HEK293 (cell line): ENCODE measurements around the gene ZNF550.
"Not testable (repeated sequence)": the region's sequence is repeated elsewhere in the genome, so short reads cannot be mapped to it uniquely, and the experiment has no call there.

Experiments used
- CTCF ChIA-PET: fragments of 350-600 bp; formaldehyde crosslinking; extraction: SDS; loops from one replicate; lab custom pipeline; 2021; ENCODE audit warnings: antibody characterized with exemption; lab: Yijun Ruan, JAX
- POLR2A ChIA-PET: fragments of 300-600 bp; formaldehyde crosslinking; extraction: SDS; loops from one replicate; lab custom pipeline; 2020; ENCODE audit warnings: antibody characterized with exemption, inconsistent platforms; lab: Yijun Ruan, JAX
- H3K27ac ChIP-seq: fragments of 200-500 bp; sonication (Bioruptor generic); 2 replicates; pipeline ENCODE4 v1.5.1; 2014; ENCODE audit warnings: low read depth, low read length, control low read depth, inconsistent platforms; ENCODE audit errors: extremely low read depth
- H3K36me3 ChIP-seq, 2 experiments: fragments of 200-500 bp in 1 of 2; sonication (Bioruptor generic) in 1 of 2; 1 replicate in 1 of 2; 2 replicates in 1 of 2; pipeline ENCODE4 v1.5.1; 2014 to 2017; ENCODE audit warnings: inconsistent platforms in 2 of 2, low read length in 2 of 2; ENCODE audit not compliant: control insufficient read depth in 2 of 2, insufficient read depth in 1 of 2
- H3K4me1 ChIP-seq: fragments of 200-500 bp; sonication (Bioruptor generic); 2 replicates; pipeline ENCODE4 v1.5.1; 2014; ENCODE audit warnings: mild to moderate bottlenecking, low read length, inconsistent platforms; ENCODE audit not compliant: control insufficient read depth, insufficient read depth
- H3K4me3 ChIP-seq: 2 replicates; pipeline ENCODE4 v1.5.1; 2011; ENCODE audit warnings: low read depth, mild to moderate bottlenecking, control low read depth, low read length, moderate library complexity
- H3K9me3 ChIP-seq: fragments of 200-500 bp; sonication (Bioruptor generic); 2 replicates; pipeline ENCODE4 v1.5.1; 2014; ENCODE audit warnings: low read depth, low read length, inconsistent platforms; ENCODE audit not compliant: control insufficient read depth, insufficient read depth
- KLF8 ChIP-seq: fragments of 450-650 bp; formaldehyde crosslinking; IDR thresholded peaks from 2 replicates; pipeline ENCODE4 v1.5.1; 2016; ENCODE audit warnings: missing biosample characterization, missing genetic modification characterization
- PRDM10 ChIP-seq: fragments of 450-650 bp; formaldehyde crosslinking; IDR thresholded peaks from 2 replicates; pipeline ENCODE4 v1.5.1; 2016; ENCODE audit warnings: missing biosample characterization, missing genetic modification characterization
- SP2 ChIP-seq: fragments of 450-650 bp; formaldehyde crosslinking; IDR thresholded peaks from 2 replicates; pipeline ENCODE4 v1.5.1; 2016; ENCODE audit warnings: missing biosample characterization, missing genetic modification characterization
- SP3 ChIP-seq: fragments of 450-650 bp; formaldehyde crosslinking; IDR thresholded peaks from 2 replicates; pipeline ENCODE4 v1.5.1; 2016; ENCODE audit warnings: missing biosample characterization, missing genetic modification characterization
- YY1 ChIP-seq: fragments of 450-650 bp; formaldehyde crosslinking; IDR thresholded peaks from 2 replicates; pipeline ENCODE4 v1.5.1; 2018; ENCODE audit warnings: missing biosample characterization, missing genetic modification characterization
- YY2 ChIP-seq: fragments of 450-650 bp; formaldehyde crosslinking; IDR thresholded peaks from 2 replicates; pipeline ENCODE4 v1.5.1; 2016; ENCODE audit warnings: missing biosample characterization, missing genetic modification characterization
- ZBTB11 ChIP-seq: fragments of 450-650 bp; formaldehyde crosslinking; conservative IDR thresholded peaks from 2 replicates; pipeline ENCODE4 v1.5.1; 2016; ENCODE audit warnings: low read depth, missing biosample characterization, missing genetic modification characterization
- ZBTB17 ChIP-seq: fragments of 450-650 bp; formaldehyde crosslinking; IDR thresholded peaks from 2 replicates; pipeline ENCODE4 v1.5.1; 2016; ENCODE audit warnings: missing biosample characterization, missing genetic modification characterization
- ZBTB20 ChIP-seq: fragments of 450-650 bp; formaldehyde crosslinking; IDR thresholded peaks from 2 replicates; pipeline ENCODE4 v1.5.1; 2016; ENCODE audit warnings: missing biosample characterization, missing genetic modification characterization
- ZBTB26 ChIP-seq: fragments of 450-650 bp; formaldehyde crosslinking; optimal IDR thresholded peaks from 2 replicates; pipeline ENCODE3; 2016; ENCODE audit warnings: missing biosample characterization, mild to moderate bottlenecking, missing genetic modification characterization
- ZBTB6 ChIP-seq: fragments of 450-650 bp; formaldehyde crosslinking; IDR thresholded peaks from 2 replicates; pipeline ENCODE4 v1.5.1; 2017; ENCODE audit warnings: missing biosample characterization, missing genetic modification characterization
- ZEB2 ChIP-seq: fragments of 450-650 bp; formaldehyde crosslinking; IDR thresholded peaks from 2 replicates; pipeline ENCODE4 v1.5.1; 2016; ENCODE audit warnings: missing biosample characterization, missing genetic modification characterization
- ZNF366 ChIP-seq: fragments of 450-650 bp; formaldehyde crosslinking; conservative IDR thresholded peaks from 2 replicates; pipeline ENCODE4 v1.5.1; 2016; ENCODE audit warnings: missing biosample characterization, missing genetic modification characterization
- ZNF513 ChIP-seq: fragments of 450-650 bp; IDR thresholded peaks from 2 replicates; pipeline ENCODE4 v1.5.1; 2018; ENCODE audit warnings: missing biosample characterization, missing genetic modification characterization
- ZNF518A ChIP-seq: fragments of 450-650 bp; formaldehyde crosslinking; conservative IDR thresholded peaks from 2 replicates; pipeline ENCODE4 v1.5.1; 2016; ENCODE audit warnings: low read depth, missing biosample characterization, missing genetic modification characterization
- ZNF660 ChIP-seq: fragments of 450-650 bp; IDR thresholded peaks from 2 replicates; pipeline ENCODE4 v1.5.1; 2018; ENCODE audit warnings: missing biosample characterization, mild to moderate bottlenecking, missing genetic modification characterization
- ZNF76 ChIP-seq: fragments of 450-650 bp; formaldehyde crosslinking; IDR thresholded peaks from 2 replicates; pipeline ENCODE4; 2016; ENCODE audit warnings: low read depth, missing biosample characterization, missing genetic modification characterization, borderline replicate concordance
- ZXDB ChIP-seq: fragments of 450-650 bp; formaldehyde crosslinking; IDR thresholded peaks from 2 replicates; pipeline ENCODE4 v1.5.1; 2016; ENCODE audit warnings: missing biosample characterization, missing genetic modification characterization

Gene ZNF550

GRCh38 chr19:57487477-57488298 lies 72.0 kb downstream of the ZNF550 start, which contains the start of gene ZNF419:
Gene ZNF419, plus strand, starts transcription at chr19:57487750. Its CDS starts 201 bp downstream, at chr19:57487951.
- H3K4me3 ChIP-seq: peak within 1 kb of the TSS; percentile 94
- CTCF ChIA-PET: interaction anchor here (1.1 to 2.2 kb wide), 2 partner anchors 10 to 22 kb away, joined by 3 to 10 read pairs; partner anchors contain the start of gene ZNF772
- not testable (repeated sequence) for H3K9me3 ChIP-seq, H3K4me1 ChIP-seq
- peaks cover 20 to 31% of the 10 kb centered on the region in 2 experiments for H3K36me3 ChIP-seq
- POLR2A ChIA-PET: interaction anchor here (0.6 to 1.1 kb wide), 7 partner anchors 10 to 247 kb away, joined by 3 to 8 read pairs (median 3); partner anchors contain the start of genes ZNF549, ZNF749, ZNF772 and ZNF773
- H3K27ac ChIP-seq: peak within 1 kb of the TSS; percentile 66; the same call in 1 of the 2 replicates
- 0 out of 2 replicates have a peak, but pooled peaks have one; percentile 31 for TF ChIP-seq ZNF366 (tag by site-specific recombination)
- 0 out of 2 replicates have a peak, but pooled peaks have one; percentile 64 for TF ChIP-seq YY2
- TF ChIP-seq SP3 (tag by site-specific recombination): peak; percentile 83
- 0 out of 2 replicates have a peak, but pooled peaks have one; percentile 3 for TF ChIP-seq PRDM10 (tag by site-specific recombination)
- TF ChIP-seq ZXDB (tag by site-specific recombination): 0 out of 2 replicates have a peak, but pooled peaks have one; percentile 49
- 0 out of 2 replicates have a peak, but pooled peaks have one; percentile 24 for TF ChIP-seq YY1 (tag by site-specific recombination)
- peak; percentile 42; the same call in 1 of the 2 replicates for TF ChIP-seq ZBTB20 (tag by site-specific recombination)
- TF ChIP-seq ZNF513 (tag by site-specific recombination): peak; percentile 52; the same call in 1 of the 2 replicates
- TF ChIP-seq ZBTB6 (tag by site-specific recombination): peak; percentile 100
- TF ChIP-seq ZNF660 (tag by site-specific recombination): peak; percentile 63; the same call in 1 of the 2 replicates
- peak; percentile 88; the same call in 1 of the 2 replicates for TF ChIP-seq ZNF76 (tag by site-specific recombination)
- peak; percentile 90 for TF ChIP-seq ZNF518A (tag by site-specific recombination)
- TF ChIP-seq ZEB2 (tag by site-specific recombination): peak; percentile 66; the same call in 1 of the 2 replicates
- TF ChIP-seq ZBTB17 (tag by site-specific recombination): peak; percentile 96
- peak; percentile 17; the same call in 1 of the 2 replicates for TF ChIP-seq KLF8 (tag by site-specific recombination)
- TF ChIP-seq ZBTB11: peak; percentile 61
- peak; percentile 57 for TF ChIP-seq ZBTB26 (tag by site-specific recombination)
- peak; percentile 87 for TF ChIP-seq SP2
